Endothelial cell (in vitro differentiated cells): Measurements from ENCODE around the gene KRT14. TPM values are rescaled to one million over a fixed set of nuclear protein-coding genes. Genes with fewer than 3 reads are reported as not detected.

Source experiments
- DNase-seq: peaks from one replicate; pipeline ENCODE4 v3.0.0; 2021; ENCODE audit warnings: low spot score
- H3K27ac Mint-ChIP-seq: one replicate; pipeline ENCODE4 v1.8.0; 2021; ENCODE audit warnings: mixed read lengths, inconsistent platforms; ENCODE audit not compliant: unreplicated experiment
- H3K27me3 Mint-ChIP-seq: one replicate; pipeline ENCODE4 v1.8.0; 2021; ENCODE audit warnings: mild to moderate bottlenecking, moderate library complexity, mixed read lengths, inconsistent platforms; ENCODE audit not compliant: unreplicated experiment
- H3K36me3 Mint-ChIP-seq: one replicate; pipeline ENCODE4 v1.8.0; 2021; ENCODE audit warnings: mild to moderate bottlenecking, low read depth, mixed read lengths, inconsistent platforms; ENCODE audit not compliant: unreplicated experiment
- H3K4me1 Mint-ChIP-seq: one replicate; pipeline ENCODE4 v1.8.0; 2021; ENCODE audit warnings: mild to moderate bottlenecking, mixed read lengths, inconsistent platforms; ENCODE audit not compliant: unreplicated experiment
- H3K4me3 Mint-ChIP-seq: one replicate; pipeline ENCODE4 v1.8.0; 2021; ENCODE audit warnings: mild to moderate bottlenecking, mixed read lengths, inconsistent platforms; ENCODE audit not compliant: unreplicated experiment
- H3K9me3 Mint-ChIP-seq: one replicate; pipeline ENCODE4 v1.8.0; 2021; ENCODE audit warnings: mixed read lengths, inconsistent platforms; ENCODE audit not compliant: unreplicated experiment
- CTCF ChIP-seq: fragments of 200-600 bp; sonication (generic); IDR thresholded peaks from one replicate; pipeline ENCODE4 v1.5.0; 2021; ENCODE audit warnings: antibody characterized with exemption; ENCODE audit not compliant: unreplicated experiment
- total RNA-seq: library from RNA; stranded (reverse); fragmentation: NEBNext Ultra II Directional; extraction: Animal tissue kit (Norgen Biotek cat#: 25700); gene quantifications from one replicate; pipeline ENCODE4 v1.2.1, GENCODE V29; 2021; ENCODE audit not compliant: unreplicated experiment

Gene KRT14
- total RNA-seq, 1 donor from 2014 or later = not detected

DNA sequence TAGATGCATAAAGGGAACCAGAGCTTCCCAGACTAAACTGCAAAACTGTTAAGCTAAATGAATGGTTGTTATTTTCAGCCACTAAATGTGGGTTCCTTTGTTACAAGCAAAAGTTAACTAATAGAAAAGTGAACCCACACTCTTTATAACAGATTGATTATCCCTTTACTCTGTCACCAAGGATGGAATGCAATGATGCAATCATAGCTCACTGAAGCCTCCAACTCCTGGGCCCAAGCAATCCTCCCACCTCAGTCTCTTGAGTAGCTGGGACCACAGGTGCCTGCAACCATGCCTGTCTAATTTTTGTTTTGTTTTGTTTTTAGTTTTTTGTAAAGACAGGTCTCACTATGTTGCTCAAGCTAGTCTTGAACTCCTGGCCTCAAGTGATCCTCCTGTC lies 21.4 kb downstream of the KRT14 start:
- Mint-ChIP-seq H3K36me3 (no peaks in the 10 kb centered on the region), H3K9me3 (peaks cover 5% of the 10 kb centered on the region), H3K27ac (no peak overlapping the region), H3K4me3 (no peak overlapping the region), H3K27me3 (peaks cover 10% of the 10 kb centered on the region), H3K4me1 (peaks cover 3% of the 10 kb centered on the region)
- no peak for TF ChIP-seq CTCF
- no peak for DNase-seq

- peaks cover under 1% of the 10 kb centered on the region for H3K9me3 Mint-ChIP-seq
- H3K4me3 Mint-ChIP-seq = no peak overlapping the region
- H3K27me3 Mint-ChIP-seq = peaks cover 5% of the 10 kb centered on the region
- H3K4me1 Mint-ChIP-seq = peaks cover 3% of the 10 kb centered on the region
- H3K27ac Mint-ChIP-seq = no peak overlapping the region
- no peaks in the 10 kb centered on the region for H3K36me3 Mint-ChIP-seq
- no peak for TF ChIP-seq CTCF
- DNase-seq = no peak
Measured at GRCh38 chr17:41563607-41564170, 23.0 kb downstream of the KRT14 start.

DNA sequence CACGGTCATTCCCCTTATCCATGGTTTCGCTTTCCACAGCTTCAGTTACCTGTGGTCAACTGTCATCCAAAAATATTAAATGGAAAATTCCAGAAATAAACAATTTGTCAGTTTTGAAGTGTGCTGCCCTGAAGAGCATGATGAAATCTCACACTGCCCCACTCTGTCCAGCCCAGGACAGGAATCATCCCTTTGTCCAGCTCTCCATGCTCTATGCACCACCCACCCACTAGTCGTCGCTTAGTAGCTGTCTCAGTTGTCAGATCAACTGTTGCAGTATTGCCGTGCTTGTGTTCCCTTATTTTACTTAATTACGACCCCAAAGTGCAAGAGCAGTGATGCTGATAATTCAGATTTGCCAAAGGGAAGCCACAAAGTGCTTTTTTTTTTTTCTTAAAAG lies 25.1 kb downstream of the KRT14 start:
- DNase-seq = no peak
- H3K9me3 Mint-ChIP-seq = no peaks in the 10 kb centered on the region
- TF ChIP-seq CTCF = no peak
- H3K36me3 Mint-ChIP-seq = no peaks in the 10 kb centered on the region
- H3K4me3 Mint-ChIP-seq = no peak overlapping the region
- no peak overlapping the region for H3K27ac Mint-ChIP-seq
- H3K27me3 Mint-ChIP-seq = no peaks in the 10 kb centered on the region
- H3K4me1 Mint-ChIP-seq = no peaks in the 10 kb centered on the region

DNA sequence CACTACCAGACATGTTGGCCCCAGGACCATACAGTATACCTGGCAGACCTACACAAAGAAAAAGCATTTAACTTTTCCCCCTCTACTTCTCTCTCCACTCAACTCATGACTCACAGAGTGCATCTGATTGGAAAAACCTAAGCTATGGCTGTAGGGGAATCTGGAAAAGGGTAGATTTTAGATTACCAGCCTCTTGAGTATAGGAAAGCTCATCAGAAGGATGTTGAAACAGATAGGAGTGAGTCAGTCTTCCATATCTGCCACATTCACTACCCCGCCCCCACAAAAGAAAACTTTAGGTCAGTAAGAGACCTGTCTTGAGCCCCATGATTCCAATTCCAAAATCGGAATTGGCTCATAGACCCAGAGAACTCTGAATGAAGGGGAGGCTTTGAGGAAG lies 27.1 kb downstream of the KRT14 start:
- no peak for TF ChIP-seq CTCF
- Mint-ChIP-seq H3K27me3 (no peaks in the 10 kb centered on the region), H3K36me3 (no peaks in the 10 kb centered on the region), H3K4me1 (no peaks in the 10 kb centered on the region), H3K9me3 (no peaks in the 10 kb centered on the region), H3K27ac (no peak overlapping the region), H3K4me3 (no peak overlapping the region)
- DNase-seq = no peak

DNA sequence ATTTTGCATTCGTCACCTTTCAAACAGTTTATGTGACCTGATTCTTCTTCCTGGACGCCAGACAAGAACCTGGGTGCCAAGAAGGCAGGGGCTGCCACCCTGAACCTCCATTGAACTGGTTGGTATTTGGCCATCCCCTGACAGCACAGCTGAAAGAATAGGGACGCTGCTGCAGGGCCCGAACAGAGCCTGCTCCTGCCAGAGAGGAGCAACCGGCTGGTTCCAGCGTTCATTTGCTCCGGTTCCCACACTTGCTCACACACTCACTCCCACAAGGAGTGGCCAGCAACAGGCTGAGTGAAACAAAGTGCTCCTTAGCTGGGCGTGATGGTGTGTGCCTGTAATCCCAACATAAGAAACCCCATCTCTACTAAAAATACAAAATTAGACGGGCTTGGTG lies 29.8 kb downstream of the KRT14 start:
- Mint-ChIP-seq H3K36me3 (no peaks in the 10 kb centered on the region), H3K9me3 (no peaks in the 10 kb centered on the region), H3K4me3 (no peak overlapping the region), H3K4me1 (no peaks in the 10 kb centered on the region), H3K27ac (no peak overlapping the region), H3K27me3 (peaks cover 2% of the 10 kb centered on the region)
- no peak for TF ChIP-seq CTCF
- DNase-seq = no peak
